Prostate gland (tissue), 2 donors: ENCODE measurements around the gene PMS1.
A peak's percentile ranks its signal among the peaks of the same experiment; 100 is the strongest.

Source experiments
- POLR2AphosphoS5 ChIP-seq: sonication (generic); formaldehyde crosslinking; IDR thresholded peaks from one replicate; pipeline ENCODE4 v1.6.1; 2017; ENCODE audit warnings: antibody characterized with exemption
- TF ChIP-seq, protein P1 (sequence below), 4 experiments: fragments of 200-600 bp in 2 of 4; fragments of 450-650 bp in 2 of 4; sonication (generic) in 2 of 4; IDR thresholded peaks; 1 replicate in 3 of 4; 2 replicates in 1 of 4; pipeline ENCODE4 v1.5.1; 2016 to 2019; ENCODE audit warnings: antibody characterized with exemption in 4 of 4, mild to moderate bottlenecking in 2 of 4, moderate library complexity in 2 of 4

DNA sequence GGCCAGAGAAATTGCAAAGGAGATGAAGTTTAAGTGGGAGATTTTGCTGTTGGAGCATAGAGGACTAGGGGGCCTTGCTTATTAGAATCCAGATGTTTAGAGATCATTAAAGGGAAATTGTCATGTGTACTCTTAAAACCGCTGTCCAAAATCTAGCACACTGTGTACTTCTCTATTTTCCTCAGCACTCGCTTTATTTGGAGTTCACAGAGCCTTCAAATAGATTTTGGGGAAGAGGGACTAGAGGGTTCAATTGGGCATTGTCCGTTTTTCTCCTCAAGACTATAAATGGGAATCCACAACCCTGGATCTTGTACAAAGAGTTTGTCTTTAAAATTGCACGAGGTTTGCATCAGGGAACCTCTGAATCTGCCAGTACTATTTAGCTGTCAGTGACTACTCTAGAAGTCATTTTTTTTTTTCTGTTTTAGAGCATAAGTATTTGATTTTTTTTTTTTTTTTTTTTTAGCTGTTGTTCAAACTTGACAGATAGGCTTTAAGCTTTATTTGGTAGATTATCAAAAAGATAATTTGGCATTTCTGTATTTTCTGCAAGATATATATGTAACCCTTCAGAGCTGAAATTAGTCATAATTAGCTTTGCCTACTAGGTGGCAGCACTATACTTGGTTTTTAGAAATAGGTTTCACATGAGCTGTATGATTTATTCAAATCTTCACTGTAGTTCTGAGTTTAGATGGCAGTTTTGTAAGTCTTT, 14.2 kb downstream of the PMS1 start:
- TF ChIP-seq, protein P1, sequence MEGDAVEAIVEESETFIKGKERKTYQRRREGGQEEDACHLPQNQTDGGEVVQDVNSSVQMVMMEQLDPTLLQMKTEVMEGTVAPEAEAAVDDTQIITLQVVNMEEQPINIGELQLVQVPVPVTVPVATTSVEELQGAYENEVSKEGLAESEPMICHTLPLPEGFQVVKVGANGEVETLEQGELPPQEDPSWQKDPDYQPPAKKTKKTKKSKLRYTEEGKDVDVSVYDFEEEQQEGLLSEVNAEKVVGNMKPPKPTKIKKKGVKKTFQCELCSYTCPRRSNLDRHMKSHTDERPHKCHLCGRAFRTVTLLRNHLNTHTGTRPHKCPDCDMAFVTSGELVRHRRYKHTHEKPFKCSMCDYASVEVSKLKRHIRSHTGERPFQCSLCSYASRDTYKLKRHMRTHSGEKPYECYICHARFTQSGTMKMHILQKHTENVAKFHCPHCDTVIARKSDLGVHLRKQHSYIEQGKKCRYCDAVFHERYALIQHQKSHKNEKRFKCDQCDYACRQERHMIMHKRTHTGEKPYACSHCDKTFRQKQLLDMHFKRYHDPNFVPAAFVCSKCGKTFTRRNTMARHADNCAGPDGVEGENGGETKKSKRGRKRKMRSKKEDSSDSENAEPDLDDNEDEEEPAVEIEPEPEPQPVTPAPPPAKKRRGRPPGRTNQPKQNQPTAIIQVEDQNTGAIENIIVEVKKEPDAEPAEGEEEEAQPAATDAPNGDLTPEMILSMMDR (IDR thresholded peaks at IDR 0.05) = peak in 2 of 4 experiments; percentile 40 to 45
- TF ChIP-seq POLR2AphosphoS5 = no peak
